HG03354 (cell line): Measurements from ENCODE around the gene PGAM5.

Source experiments
- ATAC-seq: cut with Tn5 transposase; IDR thresholded peaks from one replicate; pipeline ENCODE4 v1.9.1; 2021; ENCODE audit warnings: mild to moderate bottlenecking; ENCODE audit not compliant: unreplicated experiment, poor library complexity, severe bottlenecking

PGAM5 gene

DNA sequence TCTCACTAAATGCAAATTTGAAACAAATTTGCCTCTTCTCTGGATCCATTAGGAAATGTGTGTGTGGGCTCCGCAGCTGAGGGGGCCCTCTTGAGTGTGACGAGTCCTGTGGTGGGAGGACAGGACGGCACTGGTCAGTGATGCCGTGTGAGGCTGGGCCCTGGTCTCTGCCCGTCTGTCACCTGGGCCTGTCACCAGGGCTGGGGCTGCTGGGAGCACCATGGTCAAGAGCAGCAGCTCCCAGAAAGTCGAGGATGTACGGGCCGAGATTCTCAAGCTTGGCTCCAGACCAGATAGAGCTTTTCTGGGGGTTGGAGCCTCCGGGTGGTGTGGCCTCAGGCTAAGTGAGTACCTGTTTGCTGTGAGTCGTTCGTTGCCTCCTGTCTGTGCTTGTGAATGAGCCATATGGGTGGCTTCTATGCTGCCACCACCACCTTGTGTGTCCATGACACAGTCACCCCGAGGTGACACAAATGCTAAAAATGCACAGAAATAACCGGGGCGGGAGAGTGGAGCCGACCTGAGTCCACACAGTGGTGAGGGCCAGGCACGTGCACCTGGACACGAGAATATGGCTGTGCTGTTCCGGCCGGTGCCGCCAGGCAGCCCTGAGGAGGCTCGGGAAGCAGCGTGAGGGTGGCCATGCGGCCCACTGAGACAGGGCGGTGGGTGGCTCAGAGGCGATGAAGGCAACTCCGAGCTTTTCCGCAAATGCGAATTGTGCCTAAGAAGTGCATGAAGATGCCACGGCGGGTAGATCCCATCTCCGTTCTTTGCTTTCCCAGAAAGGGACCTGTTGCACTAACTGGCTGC is 8.7 kb downstream of the PGAM5 start:
- ATAC-seq: no peak

DNA sequence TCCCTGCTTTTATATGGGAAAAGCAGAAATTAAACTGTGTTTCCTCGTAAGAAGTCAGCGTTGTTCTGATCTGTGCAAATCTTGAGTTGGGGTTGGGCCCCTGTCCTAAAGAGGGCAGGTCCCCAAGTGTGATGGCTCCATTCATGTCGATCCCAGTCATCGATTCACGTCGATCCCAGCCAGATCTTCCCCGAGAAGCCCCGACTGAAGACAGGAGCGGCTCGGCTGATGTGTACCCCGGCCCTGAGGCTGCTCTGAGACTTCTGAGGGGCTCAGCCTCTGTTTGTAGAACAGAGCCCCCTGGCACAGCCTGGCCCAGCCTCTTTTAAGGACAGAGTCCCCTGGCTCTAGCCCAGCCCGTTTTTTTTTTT is 9.3 kb downstream of the PGAM5 start:
- ATAC-seq: no peak

DNA sequence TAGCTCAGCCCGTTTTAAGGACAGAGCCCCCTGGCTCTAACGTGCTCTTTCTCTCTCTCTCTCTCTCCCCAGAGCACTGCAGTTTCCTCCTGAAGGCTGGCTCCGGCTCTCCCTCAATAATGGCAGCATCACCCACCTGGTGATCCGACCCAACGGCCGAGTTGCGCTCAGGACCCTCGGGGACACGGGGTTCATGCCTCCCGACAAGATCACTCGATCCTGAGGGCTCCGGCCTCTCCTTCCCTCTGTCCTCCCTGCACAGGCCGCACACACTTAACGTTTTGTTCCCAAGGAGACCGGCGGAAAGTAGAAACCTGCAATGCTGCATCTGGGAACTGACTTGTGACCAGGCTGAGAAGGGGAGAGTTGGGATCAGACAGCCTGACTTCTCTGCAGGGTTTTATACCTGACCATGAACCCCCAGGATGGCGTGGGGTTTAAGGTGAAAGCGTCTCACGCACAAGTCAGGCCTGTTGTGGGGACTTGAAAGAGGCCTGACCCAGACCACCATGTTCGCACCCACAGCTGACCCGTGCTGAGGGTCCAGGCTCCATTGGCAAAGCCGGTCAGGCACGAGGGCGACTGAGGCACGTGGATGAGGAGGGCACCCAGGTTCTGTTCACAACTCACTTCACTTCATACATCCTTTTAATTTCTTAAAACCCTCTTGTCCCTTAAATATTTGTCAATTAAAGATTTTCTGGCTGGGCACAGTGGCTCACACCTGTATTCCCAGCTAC is 10.1 kb downstream of the PGAM5 start:
- no peak for ATAC-seq

DNA sequence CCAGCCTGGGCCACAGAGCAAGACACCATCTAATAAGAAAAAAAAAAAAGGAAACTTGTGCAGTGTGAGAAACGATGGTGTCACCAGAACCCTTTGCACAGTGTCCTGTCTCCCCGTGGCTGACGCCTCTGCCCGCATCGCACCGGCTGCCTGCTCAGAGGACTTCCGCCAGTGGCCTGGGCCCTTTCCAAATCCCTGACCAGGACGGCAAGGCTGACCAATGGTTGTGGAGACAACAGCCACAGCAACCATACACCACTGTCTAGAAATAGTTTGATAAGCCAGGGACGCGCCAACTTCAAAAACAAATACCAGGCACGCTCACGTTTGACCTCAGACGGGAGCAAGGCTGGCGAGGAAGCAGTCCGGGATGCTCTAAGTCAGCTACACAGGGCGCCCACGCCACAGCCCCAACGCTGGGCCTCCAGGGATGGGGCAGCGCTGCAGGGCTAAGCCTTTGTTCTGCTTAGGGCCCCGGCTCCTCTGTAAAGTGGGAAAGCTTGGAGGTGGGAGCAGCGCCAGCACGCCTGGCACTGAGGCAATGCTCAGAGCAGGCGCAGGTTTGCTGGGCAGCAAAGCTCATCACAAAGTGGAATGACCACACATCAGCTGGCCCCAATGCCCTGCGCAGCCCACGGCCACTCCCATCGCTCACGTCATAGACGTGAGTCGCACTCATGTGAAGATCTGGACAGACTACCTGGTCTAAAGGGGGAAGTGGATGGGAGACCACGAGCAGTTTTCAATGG is 12.5 kb downstream of the PGAM5 start:
- no peak for ATAC-seq

DNA sequence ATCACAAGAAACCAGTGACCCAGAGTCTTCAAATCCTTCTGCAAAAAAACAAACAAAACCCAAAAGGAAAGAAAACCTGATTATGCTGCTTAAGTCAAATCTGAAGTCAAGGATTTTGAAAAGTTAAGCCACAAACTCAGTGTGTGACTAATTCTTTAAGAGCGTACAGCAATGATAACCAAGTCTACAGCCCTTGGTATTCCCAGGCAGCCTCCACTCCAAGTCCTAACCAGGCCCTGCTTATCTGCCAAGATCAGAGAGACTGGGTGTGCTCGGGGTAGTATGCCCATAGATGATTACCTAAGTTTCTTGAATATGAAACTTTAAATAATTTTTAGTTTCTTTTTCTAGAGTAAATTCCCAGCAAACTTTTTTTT is 13.1 kb downstream of the PGAM5 start:
- no peak for ATAC-seq

DNA sequence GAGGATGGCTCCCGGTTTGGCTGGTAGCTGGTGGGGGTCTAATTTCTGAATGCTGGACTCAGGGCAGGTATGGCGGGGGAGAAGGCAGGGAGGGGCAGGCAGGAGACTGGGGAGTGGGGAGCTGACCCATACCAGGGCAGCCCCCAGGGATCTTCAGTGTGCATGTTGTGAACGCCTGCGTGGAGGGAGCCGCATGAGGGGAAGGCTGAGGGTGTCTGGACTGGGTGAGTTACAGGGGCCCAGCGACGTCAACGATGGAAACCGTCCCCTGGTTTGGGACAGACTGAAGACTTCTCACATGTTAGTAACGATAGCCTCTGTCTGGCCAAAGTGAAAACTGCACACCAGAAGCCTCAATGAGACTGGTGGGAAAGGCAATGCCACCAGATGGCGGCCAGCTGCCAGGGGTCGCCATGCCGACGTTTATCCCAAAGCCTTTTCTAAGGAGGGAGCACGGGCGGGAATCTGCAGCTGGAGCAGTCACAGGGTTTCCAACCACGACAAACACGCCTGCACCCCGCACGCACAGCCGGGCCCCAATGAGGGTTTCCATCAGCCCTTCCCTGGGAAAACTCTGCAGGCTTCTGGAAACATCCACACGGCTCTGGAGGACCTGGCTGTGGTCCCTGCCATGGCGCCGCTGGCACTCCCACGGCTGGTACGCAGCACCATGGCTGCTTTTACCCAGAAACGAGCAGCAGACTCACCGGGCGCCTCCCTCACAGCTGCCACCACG is 14.0 kb downstream of the PGAM5 start:
- ATAC-seq: no peak

DNA sequence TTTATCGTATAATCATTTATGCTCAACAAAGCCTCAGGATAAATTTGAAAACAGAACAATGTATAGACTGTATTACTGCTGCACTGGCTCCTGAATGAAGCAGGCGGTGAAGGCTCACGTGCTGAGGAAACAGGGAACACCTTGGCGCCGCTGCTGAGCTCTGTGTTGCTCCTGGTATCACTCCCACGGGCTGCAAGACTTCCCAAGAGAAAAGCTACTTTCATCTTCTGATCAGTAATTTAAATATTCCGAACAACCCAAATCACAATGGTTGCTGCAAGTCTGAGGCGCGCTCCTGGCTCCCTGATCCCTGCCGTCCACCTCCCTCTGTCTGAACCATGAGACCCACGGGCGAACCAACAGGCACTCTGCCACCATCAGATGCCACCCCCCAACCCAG is 15.7 kb downstream of the PGAM5 start:
- no peak for ATAC-seq

DNA sequence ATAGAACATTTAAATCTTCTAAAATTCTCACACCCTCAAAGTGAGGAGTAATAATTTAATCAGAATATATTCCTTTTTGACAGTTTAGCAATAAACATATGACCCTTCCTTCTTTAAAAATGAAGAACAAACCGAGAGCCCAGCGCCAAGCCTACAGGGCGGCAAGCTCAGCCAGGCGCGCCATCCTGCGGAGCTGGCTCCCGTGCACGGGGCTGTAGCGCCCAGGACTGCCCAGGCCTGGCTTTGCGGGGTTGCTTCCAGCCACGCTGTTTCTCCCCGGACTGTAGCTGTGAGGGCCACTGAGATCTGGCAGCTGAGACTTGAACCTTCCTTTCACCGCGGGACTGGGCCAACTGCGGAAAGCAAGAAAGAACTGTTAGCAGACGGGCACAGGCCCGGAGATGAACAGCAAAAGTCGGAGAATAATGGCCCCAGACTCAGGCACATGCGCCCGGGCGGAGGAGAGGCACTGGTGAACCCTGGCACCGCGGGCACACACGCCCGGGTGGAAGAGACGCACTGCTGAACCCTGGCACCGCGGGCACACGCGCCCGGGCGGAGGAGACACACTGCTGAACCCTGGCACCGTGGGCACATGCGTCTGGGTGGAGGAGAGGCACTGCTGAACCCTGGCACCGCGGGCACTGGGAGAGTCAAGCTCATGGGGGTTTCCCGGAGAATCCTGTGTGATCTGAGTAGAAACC is 16.6 kb downstream of the PGAM5 start:
- ATAC-seq: no peak

DNA sequence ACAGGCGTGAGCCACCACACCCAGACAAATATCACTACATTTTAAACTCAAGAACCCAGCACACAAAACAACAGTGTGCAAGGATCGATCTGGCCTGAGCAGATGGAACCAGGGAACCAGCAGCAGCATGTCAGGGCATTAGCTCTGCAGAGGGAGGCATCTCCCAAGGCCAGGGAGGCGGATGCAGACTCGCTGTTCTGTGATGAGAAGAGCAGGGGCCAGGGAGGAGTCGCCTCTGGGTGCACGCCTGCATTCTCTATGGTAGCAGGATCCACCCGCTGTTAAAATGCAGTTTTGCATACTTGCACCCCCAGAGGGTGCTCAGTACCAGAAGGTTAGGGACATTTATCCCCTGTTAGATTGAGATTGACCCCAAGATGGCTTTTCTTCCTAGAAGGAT is 17.9 kb downstream of the PGAM5 start:
- no peak for ATAC-seq

DNA sequence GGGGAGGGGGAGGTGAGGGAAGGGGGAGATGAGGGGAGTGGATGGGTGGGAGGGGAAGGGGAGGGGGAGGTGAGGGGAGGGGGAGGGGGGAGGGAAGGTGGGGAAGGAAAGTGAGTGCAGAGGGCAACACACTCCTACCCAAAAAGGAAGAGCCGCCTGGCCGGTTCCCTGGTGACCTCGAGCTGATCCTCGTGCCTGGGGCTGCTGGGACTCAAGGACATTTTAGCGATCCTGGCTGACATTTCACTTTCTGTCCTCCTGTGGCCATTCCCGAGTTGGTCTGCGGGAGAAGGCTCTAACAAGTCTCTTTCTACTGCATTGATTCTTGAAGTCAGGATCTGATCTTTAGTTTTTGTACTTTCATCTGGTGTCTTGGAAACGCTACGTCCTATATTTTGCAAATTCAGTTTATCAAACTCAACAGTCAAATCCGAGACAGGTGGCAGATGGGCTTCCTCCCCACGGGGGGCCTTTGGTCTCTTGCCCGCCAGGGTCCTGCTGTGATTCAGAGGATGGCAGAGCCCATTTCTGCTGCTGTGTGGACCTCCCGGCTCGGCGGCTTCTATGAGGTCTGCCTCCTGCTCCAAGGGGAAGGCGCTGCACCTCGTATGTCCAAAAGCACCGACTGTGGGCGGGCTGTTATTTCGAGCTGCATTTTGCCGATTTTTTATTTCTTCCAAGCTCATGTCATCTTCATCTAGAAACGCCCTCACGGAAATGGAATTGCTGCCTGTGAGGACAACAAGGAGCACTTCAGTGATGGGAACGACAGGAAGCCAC is 19.1 kb downstream of the PGAM5 start:
- ATAC-seq: no peak

DNA sequence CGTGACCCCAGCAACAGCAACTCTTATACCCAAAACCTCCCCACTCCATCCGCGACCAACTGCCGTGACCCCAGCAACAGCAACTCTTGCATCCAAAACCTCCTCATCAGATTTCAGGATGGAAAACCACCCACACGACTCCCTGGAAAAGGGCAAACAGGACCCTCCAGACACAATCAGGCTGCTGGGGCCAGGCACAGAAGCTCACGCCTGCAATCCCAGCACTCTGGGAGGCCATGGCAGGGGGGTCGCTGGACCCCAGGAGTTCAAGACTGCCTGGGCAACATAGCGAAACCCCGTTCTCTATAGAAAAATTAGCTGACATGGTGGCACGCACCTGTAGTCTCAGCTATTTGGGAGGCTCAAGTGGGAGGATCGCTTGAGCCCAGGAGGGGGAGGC is 19.7 kb downstream of the PGAM5 start:
- no peak for ATAC-seq

DNA sequence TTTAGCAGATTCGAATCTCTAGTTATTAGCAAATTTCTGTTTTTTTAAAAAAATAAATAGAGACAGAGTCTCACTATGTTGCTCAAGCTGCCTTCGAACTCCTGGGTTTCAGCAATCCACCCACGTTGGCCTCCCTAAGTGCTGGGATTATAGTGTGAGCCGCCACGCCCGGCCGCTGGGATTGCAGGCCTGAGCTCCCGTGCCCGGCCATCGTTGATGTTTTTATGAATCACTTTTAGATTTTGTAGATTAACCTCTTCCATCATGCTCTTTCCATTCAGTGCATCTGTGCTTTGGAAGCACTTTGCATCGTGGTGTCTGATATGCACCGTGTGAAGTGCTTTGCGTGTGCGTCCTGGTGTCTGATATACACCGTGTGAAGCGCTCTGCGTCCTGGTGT is 20.9 kb downstream of the PGAM5 start:
- no peak for ATAC-seq

DNA sequence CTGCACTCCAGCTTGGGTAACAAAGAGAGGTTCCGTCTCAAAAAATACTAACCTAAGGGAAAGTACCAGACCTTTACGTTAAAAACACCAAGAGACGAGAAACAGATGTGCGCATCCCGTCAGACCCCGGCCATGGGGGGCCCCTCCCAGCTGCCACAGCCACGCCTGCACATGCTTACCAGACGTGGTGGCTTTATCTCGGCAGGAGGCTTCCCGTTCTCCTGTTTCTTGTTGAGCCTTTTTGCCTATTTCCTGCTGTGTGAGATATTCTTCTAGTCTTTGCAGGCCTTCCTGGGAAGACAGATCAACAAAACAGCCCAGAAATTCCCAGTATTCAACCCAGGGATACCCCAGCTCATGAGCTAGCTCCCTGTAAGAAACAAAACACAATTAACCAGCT is 23.6 kb downstream of the PGAM5 start:
- ATAC-seq: no peak

DNA sequence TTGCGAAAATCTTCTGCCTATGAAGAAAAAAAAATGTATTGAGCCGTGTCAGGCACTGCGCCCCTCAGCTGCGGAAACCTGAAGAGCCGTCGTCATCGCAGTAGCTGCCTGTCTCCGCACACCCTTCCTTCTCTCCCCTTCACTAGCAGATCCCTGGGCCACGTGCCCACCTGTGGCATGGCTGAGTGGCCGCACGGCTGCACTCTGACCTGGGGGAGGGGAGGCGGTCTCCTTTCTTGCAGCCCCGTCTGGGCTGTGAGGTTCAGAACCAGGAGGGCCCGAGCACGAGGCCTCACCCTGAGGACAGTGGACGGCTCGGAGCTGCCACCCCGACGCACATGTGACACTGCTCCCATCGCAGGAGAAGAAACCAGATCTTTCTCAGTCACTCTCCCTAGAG is 24.9 kb downstream of the PGAM5 start:
- no peak for ATAC-seq

DNA sequence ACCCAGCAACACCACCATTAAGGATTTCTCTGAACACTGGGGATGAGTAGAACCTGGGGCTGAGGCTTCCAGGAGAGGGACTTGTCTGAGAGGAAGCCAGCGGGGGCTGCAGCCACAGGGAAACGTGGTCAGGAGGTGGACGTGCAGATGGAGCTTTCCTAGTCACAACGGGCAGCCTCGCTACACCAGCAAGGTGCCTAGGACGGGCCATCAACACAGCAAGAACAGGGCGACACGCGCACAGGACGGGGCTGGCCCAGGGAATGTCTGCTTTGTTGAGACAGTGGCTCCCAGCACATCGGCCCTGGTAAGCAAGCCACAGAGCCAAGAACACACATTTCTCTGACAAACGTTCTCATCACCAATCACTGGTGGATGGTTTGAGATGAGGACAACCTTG is 25.7 kb downstream of the PGAM5 start:
- ATAC-seq: no peak

DNA sequence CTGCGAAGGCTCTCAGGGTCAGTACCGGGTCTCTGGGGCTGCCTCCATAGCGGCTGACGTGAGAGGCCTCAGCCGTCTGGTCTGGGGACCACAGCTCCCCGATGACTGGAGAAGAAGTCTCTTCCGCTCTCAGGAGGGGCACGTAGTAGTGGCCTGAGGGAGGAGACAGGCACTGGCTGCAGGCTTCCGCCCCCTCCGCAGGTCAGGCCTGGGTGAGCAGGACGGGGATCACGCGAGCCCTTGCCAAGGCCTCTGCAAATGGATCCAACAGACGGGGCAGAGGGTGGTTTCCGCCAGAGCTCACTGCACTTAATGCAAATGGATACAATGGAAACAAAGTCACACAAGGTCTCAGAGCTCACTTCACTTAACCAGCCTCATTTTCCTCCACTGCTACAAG is 26.3 kb downstream of the PGAM5 start:
- ATAC-seq: no peak

DNA sequence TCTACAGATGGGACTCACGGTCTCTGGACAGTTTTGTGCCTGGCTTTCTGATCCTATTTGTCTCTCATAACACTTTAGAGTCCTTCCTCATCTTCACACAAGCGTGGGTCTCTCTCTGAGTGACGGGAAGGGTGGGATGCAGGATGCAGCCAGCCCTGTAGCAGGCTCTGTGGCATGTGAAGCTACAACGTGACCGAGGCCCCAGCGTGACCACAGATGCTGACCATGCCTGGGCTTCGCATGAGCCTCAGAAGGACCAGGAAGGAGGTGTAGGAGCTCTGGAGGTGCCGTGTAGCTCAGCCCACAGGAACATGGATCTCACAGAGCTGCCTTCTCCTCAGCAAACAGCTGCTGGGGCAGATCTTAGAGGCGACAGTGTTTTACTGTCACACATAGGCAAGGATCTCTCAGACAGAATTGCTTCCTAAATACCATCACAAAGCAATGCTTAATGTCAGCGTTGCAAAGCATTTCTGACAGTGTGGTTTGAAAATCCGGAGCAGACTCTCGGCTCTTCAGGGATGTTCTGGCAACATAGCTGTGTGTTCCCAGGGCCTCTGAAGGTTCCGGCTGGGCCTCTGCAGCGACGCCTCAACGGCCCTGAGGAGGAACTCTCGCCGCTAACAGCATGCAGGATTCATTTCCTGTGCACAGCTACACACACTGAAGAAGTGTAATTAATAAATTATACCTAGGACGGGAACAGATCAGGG is 29.1 kb downstream of the PGAM5 start:
- no peak for ATAC-seq

DNA sequence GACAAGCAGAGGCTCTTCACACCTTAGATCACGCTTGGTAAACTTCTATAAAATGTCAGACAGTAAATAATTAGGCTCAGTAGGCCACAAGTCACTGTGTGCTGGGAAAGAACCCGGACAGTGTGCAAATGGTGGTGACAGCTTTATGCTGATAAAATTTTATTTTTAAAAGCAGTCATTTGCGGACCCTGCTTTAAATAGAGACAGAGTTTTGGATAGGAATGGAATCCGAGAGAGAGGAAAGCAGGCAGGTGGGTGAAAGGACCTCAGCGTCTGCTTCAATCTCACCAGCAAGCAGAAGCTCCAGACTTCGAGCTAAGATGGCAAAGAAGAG is 29.6 kb downstream of the PGAM5 start:
- ATAC-seq: no peak
